ENCODE data around the gene CXorf38.
A peak's percentile ranks its signal among the peaks of the same experiment; 100 is the strongest.

CXorf38 gene

GRCh38 chrX:40651620-40652223 is 4.4 kb upstream of the CXorf38 start:
- Mint-ChIP-seq H3K9me3 (no peaks in the 10 kb centered on the region), H3K4me3 (no peak overlapping the region), H3K27ac (peak overlapping the region in 1 of 2 donors; percentile 89), H3K27me3 (no peaks in the 10 kb centered on the region), H3K4me1 (peaks cover 6% of the 10 kb centered on the region)
- DNase-seq (peak; percentile 36 to 50), ATAC-seq (no peak)

- Mint-ChIP-seq H3K4me3 (peak overlapping the region; percentile 86 to 97), H3K27ac (peak overlapping the region; percentile 91 to 97), H3K27me3 (no peaks in the 10 kb centered on the region), H3K9me3 (no peaks in the 10 kb centered on the region), H3K4me1 (peaks cover 30% of the 10 kb centered on the region)
- ATAC-seq (peak; percentile 57), DNase-seq (peak; percentile 21 to 46)
Observed at GRCh38 chrX:40646489-40647306, 663 bp downstream of the CXorf38 start.

GRCh38 chrX:40644821-40645358 is 2.5 kb downstream of the CXorf38 start:
- Mint-ChIP-seq H3K9me3 (no peaks in the 10 kb centered on the region), H3K27me3 (no peaks in the 10 kb centered on the region), H3K4me1 (peaks cover 28% of the 10 kb centered on the region), H3K27ac (peak overlapping the region; percentile 92 to 95), H3K4me3 (peak overlapping the region; percentile 88 to 96)
- ATAC-seq = peak; percentile 63
- DNase-seq = peak; percentile 26 to 36

GRCh38 chrX:40644176-40644575 is 3.2 kb downstream of the CXorf38 start:
- DNase-seq (no peak), ATAC-seq (no peak)
- Mint-ChIP-seq H3K4me3 (peak overlapping the region; percentile 74 to 96), H3K27ac (peak overlapping the region; percentile 40 to 92), H3K9me3 (no peaks in the 10 kb centered on the region), H3K27me3 (no peaks in the 10 kb centered on the region), H3K4me1 (peaks cover 28% of the 10 kb centered on the region)

- ATAC-seq (no peak), DNase-seq (no peak)
- Mint-ChIP-seq H3K27ac (no peak overlapping the region), H3K4me3 (no peak overlapping the region), H3K4me1 (peaks cover 28% of the 10 kb centered on the region), H3K27me3 (no peaks in the 10 kb centered on the region), H3K9me3 (no peaks in the 10 kb centered on the region)
Observed at GRCh38 chrX:40637687-40638086, 9.7 kb downstream of the CXorf38 start.

GRCh38 chrX:40632199-40632598 is 15.2 kb downstream of the CXorf38 start:
- ATAC-seq (no peak), DNase-seq (no peak)
- Mint-ChIP-seq H3K9me3 (no peaks in the 10 kb centered on the region), H3K27ac (peak overlapping the region; percentile 4 to 81), H3K4me1 (peaks cover 17% of the 10 kb centered on the region), H3K27me3 (no peaks in the 10 kb centered on the region), H3K4me3 (no peak overlapping the region)

DNA sequence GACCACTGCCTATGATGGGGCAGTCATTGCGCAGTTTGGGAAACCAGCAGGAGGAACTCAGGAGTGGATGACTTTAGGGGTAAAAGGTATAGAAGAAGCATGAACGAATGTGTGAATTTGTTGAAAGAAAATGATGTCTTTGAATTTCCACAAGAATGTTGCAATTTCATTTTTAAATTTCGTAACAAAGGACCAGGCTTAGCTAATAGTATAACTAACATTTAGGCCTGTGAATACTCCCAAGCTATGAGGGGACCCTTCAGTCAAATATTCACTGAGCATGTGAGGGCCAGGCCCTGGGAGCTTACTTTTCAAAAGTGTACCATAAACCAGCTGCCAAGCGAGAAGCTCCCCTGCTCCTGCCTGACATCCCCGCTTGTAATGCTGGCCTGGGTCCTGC is 18.9 kb downstream of the CXorf38 start:
- Mint-ChIP-seq H3K27me3 (no peaks in the 10 kb centered on the region), H3K27ac (no peak overlapping the region), H3K4me1 (peaks cover 7% of the 10 kb centered on the region), H3K9me3 (no peaks in the 10 kb centered on the region), H3K4me3 (no peak overlapping the region)
- ATAC-seq (no peak), DNase-seq (no peak)

GRCh38 chrX:40625294-40625693 is 22.1 kb downstream of the CXorf38 start:
- DNase-seq = no peak
- Mint-ChIP-seq H3K4me1 (no peaks in the 10 kb centered on the region), H3K9me3 (no peaks in the 10 kb centered on the region), H3K27ac (no peak overlapping the region), H3K4me3 (no peak overlapping the region), H3K27me3 (no peaks in the 10 kb centered on the region)
- no peak for ATAC-seq

GRCh38 chrX:40623665-40624064 is 23.7 kb downstream of the CXorf38 start:
- H3K27me3 Mint-ChIP-seq = no peaks in the 10 kb centered on the region
- no peak for ATAC-seq
- H3K4me1 Mint-ChIP-seq = no peaks in the 10 kb centered on the region
- no peaks in the 10 kb centered on the region for H3K9me3 Mint-ChIP-seq
- no peak for DNase-seq
- no peak overlapping the region for H3K27ac Mint-ChIP-seq
- H3K4me3 Mint-ChIP-seq = no peak overlapping the region

DNA sequence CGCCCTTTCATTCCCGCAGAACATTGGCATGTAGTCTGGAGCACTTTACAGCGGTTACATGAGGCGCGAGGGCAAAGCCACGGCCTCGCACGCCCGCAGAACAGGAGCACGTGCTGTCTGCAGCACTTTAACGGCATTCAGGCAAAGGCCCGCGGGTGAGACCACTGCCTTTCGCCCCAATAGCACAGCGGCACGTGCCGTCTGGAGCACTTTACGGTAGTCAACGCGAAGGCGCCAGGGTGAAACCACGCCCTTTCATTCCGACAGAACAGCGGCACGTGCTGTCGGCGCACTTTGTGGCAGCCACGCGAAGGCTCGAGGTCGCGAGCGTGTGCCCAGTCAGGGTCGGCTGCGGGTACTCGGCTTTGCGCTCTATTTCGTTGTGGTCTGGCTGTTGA is 24.2 kb downstream of the CXorf38 start, which contains the start of gene MPC1L:
Gene MPC1L (plus strand): TSS at position 290 of the 398 bp plus-strand sequence. CDS start 138 bp downstream, outside the sequence.
- no peak for ATAC-seq
- no peaks in the 10 kb centered on the region for H3K9me3 Mint-ChIP-seq
- no peaks in the 10 kb centered on the region for H3K27me3 Mint-ChIP-seq
- no peak for DNase-seq
- H3K27ac Mint-ChIP-seq = no peak within 1 kb of the TSS
- no peaks in the 10 kb centered on the region for H3K4me1 Mint-ChIP-seq
- no peak within 1 kb of the TSS for H3K4me3 Mint-ChIP-seq

DNA sequence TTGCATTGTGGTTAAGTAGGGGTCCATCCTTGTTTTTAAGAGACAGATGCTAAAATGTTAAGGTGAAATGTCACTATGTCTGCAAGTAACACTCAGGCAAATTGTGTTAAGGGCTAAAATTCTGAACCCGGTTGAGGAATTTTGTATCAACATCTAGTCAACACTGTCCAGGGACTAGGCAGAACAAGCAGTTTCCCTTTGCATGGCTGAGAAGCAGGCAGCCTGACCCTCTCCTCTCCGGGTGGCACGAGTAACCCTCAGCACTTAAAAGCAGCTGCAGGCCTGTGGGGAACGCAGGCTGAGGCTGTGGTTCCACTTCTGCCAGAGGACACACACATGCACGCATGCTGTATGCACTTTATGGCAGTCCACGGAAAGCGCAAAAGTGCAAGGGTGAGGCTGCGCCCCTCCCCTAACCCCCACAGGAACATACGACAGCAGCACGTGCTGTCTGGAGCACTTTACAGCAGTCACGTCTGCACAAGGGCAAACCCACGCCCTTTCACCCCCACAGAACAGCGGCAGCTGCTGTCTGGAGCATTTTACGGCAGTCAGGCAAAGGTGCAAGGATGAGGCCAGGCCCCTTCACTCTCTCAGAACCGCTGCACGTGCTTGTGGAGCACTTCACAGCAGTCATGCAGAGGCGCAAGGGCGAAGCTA is 24.8 kb downstream of the CXorf38 start:
- no peaks in the 10 kb centered on the region for H3K9me3 Mint-ChIP-seq

GRCh38 chrX:40617566-40617965 is 29.8 kb downstream of the CXorf38 start:
- no peaks in the 10 kb centered on the region for H3K9me3 Mint-ChIP-seq
- ATAC-seq (no peak), DNase-seq (no peak)

More for the DNA sequence above, 24.8 kb downstream of the CXorf38 start:
- Mint-ChIP-seq H3K4me3 (no peak overlapping the region), H3K4me1 (no peaks in the 10 kb centered on the region), H3K27me3 (no peaks in the 10 kb centered on the region), H3K27ac (no peak overlapping the region)
- DNase-seq = no peak
- ATAC-seq = no peak

DNA sequence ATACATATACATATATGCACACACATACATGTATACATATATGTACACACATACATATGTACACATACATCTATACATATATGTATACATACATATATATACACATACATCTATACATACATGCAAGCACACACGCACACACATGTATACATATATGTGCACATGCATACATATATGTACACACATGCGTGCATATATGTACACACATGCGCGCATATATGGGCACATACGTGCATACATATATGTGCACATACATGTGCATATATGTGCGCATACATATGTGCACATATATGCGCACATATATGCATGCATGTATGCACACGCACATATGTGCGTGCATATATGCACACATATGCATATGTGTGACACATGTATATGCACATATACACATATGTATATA is 31.4 kb downstream of the CXorf38 start:
- no peak overlapping the region for H3K27ac Mint-ChIP-seq
- no peak overlapping the region for H3K4me3 Mint-ChIP-seq
- no peaks in the 10 kb centered on the region for H3K27me3 Mint-ChIP-seq
- DNase-seq (no peak), ATAC-seq (no peak)
- H3K9me3 Mint-ChIP-seq = no peaks in the 10 kb centered on the region
- H3K4me1 Mint-ChIP-seq = no peaks in the 10 kb centered on the region

More at GRCh38 chrX:40617566-40617965, 29.8 kb downstream of the CXorf38 start:
- Mint-ChIP-seq H3K4me3 (no peak overlapping the region), H3K27ac (no peak overlapping the region), H3K4me1 (no peaks in the 10 kb centered on the region), H3K27me3 (no peaks in the 10 kb centered on the region)

DNA sequence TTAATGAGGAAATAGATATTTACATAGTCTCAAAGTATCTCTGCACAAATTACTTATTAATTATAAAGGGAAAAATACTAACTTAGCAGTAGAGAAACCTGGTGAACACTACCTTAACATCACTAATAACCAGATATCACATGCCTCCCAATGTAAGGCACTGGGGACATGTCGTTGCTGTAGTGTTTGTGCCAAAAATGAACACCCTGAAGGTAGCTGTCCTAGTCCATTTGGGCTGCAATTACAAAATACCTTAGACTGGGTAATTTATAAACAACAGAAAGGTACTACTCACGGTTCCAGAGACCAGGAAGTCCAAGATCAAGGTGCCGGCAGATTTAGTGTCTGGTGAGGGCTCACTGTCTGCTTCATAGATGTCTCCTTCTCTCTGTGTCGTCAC is 34.9 kb downstream of the CXorf38 start:
- H3K27me3 Mint-ChIP-seq = no peaks in the 10 kb centered on the region
- DNase-seq = no peak
- H3K27ac Mint-ChIP-seq = no peak overlapping the region
- H3K9me3 Mint-ChIP-seq = no peaks in the 10 kb centered on the region
- no peak overlapping the region for H3K4me3 Mint-ChIP-seq
- ATAC-seq = no peak
- no peaks in the 10 kb centered on the region for H3K4me1 Mint-ChIP-seq

- no peak overlapping the region for H3K4me3 Mint-ChIP-seq
- no peaks in the 10 kb centered on the region for H3K4me1 Mint-ChIP-seq
- ATAC-seq = no peak
- no peaks in the 10 kb centered on the region for H3K27me3 Mint-ChIP-seq
- H3K27ac Mint-ChIP-seq = no peak overlapping the region
- H3K9me3 Mint-ChIP-seq = no peaks in the 10 kb centered on the region
- no peak for DNase-seq
Observed at GRCh38 chrX:40607381-40607780, 40.0 kb downstream of the CXorf38 start.

- no peak overlapping the region for H3K4me3 Mint-ChIP-seq
- no peaks in the 10 kb centered on the region for H3K4me1 Mint-ChIP-seq
- no peaks in the 10 kb centered on the region for H3K9me3 Mint-ChIP-seq
- DNase-seq = no peak
- no peaks in the 10 kb centered on the region for H3K27me3 Mint-ChIP-seq
- H3K27ac Mint-ChIP-seq = peak overlapping the region; percentile 27 to 85
- no peak for ATAC-seq
Observed at GRCh38 chrX:40603446-40603845, 43.9 kb downstream of the CXorf38 start.
